NCI-H2227 treated with DMSO at 0.1 percent for 48 hours (cell line): ENCODE measurements around the gene LRBA.

Source experiments
- DNase-seq: peaks from one replicate; lab custom pipeline; 2025; lab: John Stamatoyannopoulos, UW

The LRBA gene

GRCh38 chr4:150875367-150875766, 139.7 kb downstream of the LRBA start:
- DNase-seq = no peak

GRCh38 chr4:150874338-150875226, 140.5 kb downstream of the LRBA start:
- no peak for DNase-seq

- DNase-seq = peak; percentile 64
Measured at GRCh38 chr4:150867148-150867547, 147.9 kb downstream of the LRBA start.

- DNase-seq = no peak
Measured at GRCh38 chr4:150863456-150863855, 151.6 kb downstream of the LRBA start.

GRCh38 chr4:150862829-150863228, 152.3 kb downstream of the LRBA start:
- DNase-seq = no peak

- DNase-seq = no peak
Measured at GRCh38 chr4:150859453-150859852, 155.6 kb downstream of the LRBA start.

GRCh38 chr4:150855981-150856510, 159.0 kb downstream of the LRBA start:
- DNase-seq = no peak

- no peak for DNase-seq
Measured at GRCh38 chr4:150854600-150854999, 160.5 kb downstream of the LRBA start.

- DNase-seq = no peak
Measured at GRCh38 chr4:150853882-150854281, 161.2 kb downstream of the LRBA start.

GRCh38 chr4:150852216-150852615, 162.9 kb downstream of the LRBA start:
- DNase-seq = no peak

- no peak for DNase-seq
Measured at GRCh38 chr4:150849016-150849415, 166.1 kb downstream of the LRBA start.

GRCh38 chr4:150828159-150828558, 186.9 kb downstream of the LRBA start:
- DNase-seq = no peak

GRCh38 chr4:150827226-150827625, 187.9 kb downstream of the LRBA start:
- DNase-seq = no peak

GRCh38 chr4:150826306-150826705, 188.8 kb downstream of the LRBA start:
- no peak for DNase-seq

GRCh38 chr4:150822407-150822806, 192.7 kb downstream of the LRBA start:
- DNase-seq = no peak

- no peak for DNase-seq
Measured at GRCh38 chr4:150821641-150822040, 193.4 kb downstream of the LRBA start.

GRCh38 chr4:150820409-150820808, 194.7 kb downstream of the LRBA start:
- no peak for DNase-seq

- no peak for DNase-seq
Measured at GRCh38 chr4:150818661-150819060, 196.4 kb downstream of the LRBA start.

GRCh38 chr4:150817804-150818528, 197.1 kb downstream of the LRBA start:
- DNase-seq = no peak

GRCh38 chr4:150817017-150817416, 198.1 kb downstream of the LRBA start:
- DNase-seq = no peak

- no peak for DNase-seq
Measured at GRCh38 chr4:150816491-150816890, 198.6 kb downstream of the LRBA start.

GRCh38 chr4:150814873-150815272, 200.2 kb downstream of the LRBA start:
- no peak for DNase-seq
